Endothelial cell of umbilical vein (primary cell): ENCODE measurements around the gene UBE2S.

Source experiments
- EZH2 ChIP-seq: IDR thresholded peaks from 2 replicates; pipeline ENCODE4 v1.6.1; 2012; ENCODE audit warnings: borderline replicate concordance, low read depth, mild to moderate bottlenecking, moderate library complexity, low read length, inconsistent platforms; ENCODE audit not compliant: severe bottlenecking
- FOS ChIP-seq: IDR thresholded peaks from 2 replicates; pipeline ENCODE4 v1.6.1; 2011; ENCODE audit warnings: mild to moderate bottlenecking, low read length, moderate library complexity, borderline replicate concordance; ENCODE audit not compliant: insufficient read depth
- GATA2 ChIP-seq: IDR thresholded peaks from 2 replicates; pipeline ENCODE4 v1.7.0; 2011; ENCODE audit warnings: low read depth, mild to moderate bottlenecking, moderate library complexity, mixed read lengths, low read length; ENCODE audit not compliant: insufficient read length, insufficient read depth
- JUN ChIP-seq: IDR thresholded peaks from 2 replicates; pipeline ENCODE4 v1.6.1; 2011; ENCODE audit warnings: borderline replicate concordance, low read depth; ENCODE audit not compliant: insufficient read length, insufficient read depth
- MYC ChIP-seq: IDR thresholded peaks from one replicate; pipeline ENCODE4 v1.6.1; 2011; ENCODE audit warnings: mild to moderate bottlenecking, low read depth, low read length
- POLR2A ChIP-seq: IDR thresholded peaks from 2 replicates; pipeline ENCODE4 v1.6.1; 2012; ENCODE audit warnings: low read depth, mild to moderate bottlenecking, control low read depth, low read length
- POLR2AphosphoS5 ChIP-seq: IDR thresholded peaks from 2 replicates; pipeline ENCODE4 v1.6.1; 2012; ENCODE audit warnings: low read depth, mild to moderate bottlenecking, control low read depth, low read length, moderate library complexity; ENCODE audit not compliant: insufficient read depth
- TF ChIP-seq, protein P1 (sequence below), 2 donors: IDR thresholded peaks; 1 replicate in 1 of 2; 2 replicates in 1 of 2; pipeline ENCODE4 v1.5.1; 2011; ENCODE audit warnings: low read length in 2 of 2, mild to moderate bottlenecking in 2 of 2, moderate library complexity in 2 of 2, control low read depth in 1 of 2, inconsistent platforms in 1 of 2, low read depth in 1 of 2; ENCODE audit not compliant: insufficient read depth in 1 of 2; ENCODE audit errors: extremely low read depth in 1 of 2
- TF ChIP-seq, protein P2 (sequence below): IDR thresholded peaks from 2 replicates; pipeline ENCODE4 v1.6.1; 2011; ENCODE audit not compliant: insufficient read depth, insufficient read length

DNA sequence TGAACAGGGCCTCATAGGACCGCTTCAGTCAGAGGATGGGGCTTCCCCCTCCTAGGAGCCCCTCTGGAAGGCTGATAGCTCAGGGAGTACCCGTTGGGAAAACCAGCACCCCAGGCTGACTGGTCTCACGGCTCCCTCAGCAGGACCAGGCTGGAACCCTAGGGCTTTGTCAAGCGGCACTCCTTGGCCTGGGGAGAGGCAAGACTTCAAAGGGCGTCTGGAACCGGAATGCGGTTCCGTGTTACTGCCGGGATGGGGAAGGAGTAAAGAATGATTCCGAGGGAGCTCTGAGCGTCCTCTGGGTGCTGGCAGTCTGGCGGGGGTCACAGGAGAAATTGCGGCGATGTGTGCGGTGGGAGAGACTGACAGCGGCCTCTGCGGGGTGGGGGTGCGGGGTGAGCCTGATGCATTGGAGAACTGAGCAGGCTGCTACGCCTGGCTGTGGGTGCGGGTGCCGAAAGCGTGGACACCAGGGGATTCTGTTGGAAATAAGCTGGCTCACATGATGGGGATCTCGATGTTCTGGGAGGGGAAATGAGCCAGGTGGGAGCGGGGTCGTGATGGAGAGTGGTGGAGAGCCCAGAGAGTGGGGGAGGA lies 54.9 kb downstream of the UBE2S start:
- TF ChIP-seq, protein P1, sequence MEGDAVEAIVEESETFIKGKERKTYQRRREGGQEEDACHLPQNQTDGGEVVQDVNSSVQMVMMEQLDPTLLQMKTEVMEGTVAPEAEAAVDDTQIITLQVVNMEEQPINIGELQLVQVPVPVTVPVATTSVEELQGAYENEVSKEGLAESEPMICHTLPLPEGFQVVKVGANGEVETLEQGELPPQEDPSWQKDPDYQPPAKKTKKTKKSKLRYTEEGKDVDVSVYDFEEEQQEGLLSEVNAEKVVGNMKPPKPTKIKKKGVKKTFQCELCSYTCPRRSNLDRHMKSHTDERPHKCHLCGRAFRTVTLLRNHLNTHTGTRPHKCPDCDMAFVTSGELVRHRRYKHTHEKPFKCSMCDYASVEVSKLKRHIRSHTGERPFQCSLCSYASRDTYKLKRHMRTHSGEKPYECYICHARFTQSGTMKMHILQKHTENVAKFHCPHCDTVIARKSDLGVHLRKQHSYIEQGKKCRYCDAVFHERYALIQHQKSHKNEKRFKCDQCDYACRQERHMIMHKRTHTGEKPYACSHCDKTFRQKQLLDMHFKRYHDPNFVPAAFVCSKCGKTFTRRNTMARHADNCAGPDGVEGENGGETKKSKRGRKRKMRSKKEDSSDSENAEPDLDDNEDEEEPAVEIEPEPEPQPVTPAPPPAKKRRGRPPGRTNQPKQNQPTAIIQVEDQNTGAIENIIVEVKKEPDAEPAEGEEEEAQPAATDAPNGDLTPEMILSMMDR (IDR thresholded peaks at IDR 0.05; ENCODE audit: extremely low read depth in 1 of 2, insufficient read depth in 1 of 2, low read depth in 1 of 2, low read length in 2 of 2) = no peak
- TF ChIP-seq POLR2A (no peak), FOS (no peak), POLR2AphosphoS5 (no peak), JUN (no peak), EZH2 (no peak), GATA2 (no peak), MYC (no peak)
- TF ChIP-seq, protein P2, sequence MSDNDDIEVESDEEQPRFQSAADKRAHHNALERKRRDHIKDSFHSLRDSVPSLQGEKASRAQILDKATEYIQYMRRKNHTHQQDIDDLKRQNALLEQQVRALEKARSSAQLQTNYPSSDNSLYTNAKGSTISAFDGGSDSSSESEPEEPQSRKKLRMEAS = no peak
